ENCODE data around the gene SNX5.

Gene SNX5

GRCh38 chr20:17966432-17967310 is 1.9 kb downstream of the SNX5 start:
- DNase-seq (ENCODE audit: low read depth): no peak
- no peak for TF ChIP-seq CTCF (IDR thresholded peaks at IDR 0.05; ENCODE audit: control insufficient read depth, insufficient read depth, low read depth, low read length, missing control alignments)
- peak overlapping the region; percentile 92 for H3K4me3 ChIP-seq (ENCODE audit: control insufficient read depth, low read depth, low read length)

- TF ChIP-seq CTCF (IDR thresholded peaks at IDR 0.05; ENCODE audit: control insufficient read depth, insufficient read depth, low read depth, low read length, missing control alignments): no peak
- no peak overlapping the region for H3K4me3 ChIP-seq (ENCODE audit: control insufficient read depth, low read depth, low read length)
- DNase-seq (ENCODE audit: low read depth): no peak
Measured at GRCh38 chr20:17965042-17965697, 3.4 kb downstream of the SNX5 start.

GRCh38 chr20:17964632-17965031 is 4.0 kb downstream of the SNX5 start:
- TF ChIP-seq CTCF (IDR thresholded peaks at IDR 0.05; ENCODE audit: control insufficient read depth, insufficient read depth, low read depth, low read length, missing control alignments): no peak
- no peak overlapping the region for H3K4me3 ChIP-seq (ENCODE audit: control insufficient read depth, low read depth, low read length)

GRCh38 chr20:17964073-17964472 is 4.5 kb downstream of the SNX5 start:
- no peak for DNase-seq (ENCODE audit: low read depth)
- TF ChIP-seq CTCF (IDR thresholded peaks at IDR 0.05; ENCODE audit: control insufficient read depth, insufficient read depth, low read depth, low read length, missing control alignments): no peak
- H3K4me3 ChIP-seq (ENCODE audit: control insufficient read depth, low read depth, low read length): no peak overlapping the region

More at GRCh38 chr20:17964632-17965031, 4.0 kb downstream of the SNX5 start:
- DNase-seq (ENCODE audit: low read depth): no peak

- H3K4me3 ChIP-seq (ENCODE audit: control insufficient read depth, low read depth, low read length): no peak overlapping the region
- TF ChIP-seq CTCF (IDR thresholded peaks at IDR 0.05; ENCODE audit: control insufficient read depth, insufficient read depth, low read depth, low read length, missing control alignments): no peak
- DNase-seq (ENCODE audit: low read depth): no peak
Measured at GRCh38 chr20:17963114-17963897, 5.3 kb downstream of the SNX5 start.

- H3K4me3 ChIP-seq (ENCODE audit: control insufficient read depth, low read depth, low read length): no peak overlapping the region
- no peak for DNase-seq (ENCODE audit: low read depth)
Measured at GRCh38 chr20:17961587-17961940, 7.0 kb downstream of the SNX5 start.

More at GRCh38 chr20:17961587-17961940, 7.0 kb downstream of the SNX5 start:
- TF ChIP-seq CTCF (IDR thresholded peaks at IDR 0.05; ENCODE audit: control insufficient read depth, insufficient read depth, low read depth, low read length, missing control alignments): no peak
